Colonic mucosa (tissue), 4 donors: ENCODE measurements around the gene FAM228B. TPM values are rescaled to one million over a fixed set of nuclear protein-coding genes. Genes with fewer than 3 reads are reported as not detected.

Source experiments
- DNase-seq: peaks from one replicate; pipeline ENCODE4 v3.0.0-alpha.2; 2020
- H3K27ac ChIP-seq: fragments of 200-600 bp; one replicate; pipeline ENCODE4 v1.8.0; 2021
- H3K27me3 ChIP-seq: fragments of 200-600 bp; one replicate; pipeline ENCODE4 v1.8.0; 2021
- H3K36me3 ChIP-seq: fragments of 200-600 bp; one replicate; pipeline ENCODE4 v1.8.0; 2021
- H3K4me1 ChIP-seq: fragments of 200-600 bp; one replicate; pipeline ENCODE4 v1.8.0; 2021; ENCODE audit warnings: mild to moderate bottlenecking
- H3K4me3 ChIP-seq: fragments of 200-600 bp; one replicate; pipeline ENCODE4 v1.8.0; 2021
- H3K9ac ChIP-seq, 2 donors: one replicate each; pipeline ENCODE4 v1.7.0; 2013; ENCODE audit warnings: control low read depth in 2 of 2, low read depth in 2 of 2, low read length in 2 of 2
- H3K9me3 ChIP-seq: fragments of 200-600 bp; one replicate; pipeline ENCODE4 v1.8.0; 2021
- CTCF ChIP-seq: fragments of 200-600 bp; IDR thresholded peaks from one replicate; pipeline ENCODE4 v1.8.0; 2022; ENCODE audit warnings: antibody characterized with exemption, mild to moderate bottlenecking
- intact Hi-C: fragments of 100-400 bp; cut with DNase I; formaldehyde crosslinking; loops from one replicate; pipeline ENCODE4 v1.14.1; 2022
- total RNA-seq, 2 donors: library from RNA; stranded (reverse); fragmentation: NEBNext Ultra II Directional in 1 of 2; extraction: Animal tissue kit (Norgen Biotek cat#: 25700) in 1 of 2; gene quantifications; one replicate each; pipeline ENCODE4 v1.2.1, GENCODE V29; 2021
- donor health status: healthy.
- donor health status: DM: no; HTN: no; CAD: no.
- donor health status: DM: no; HTN: no; CAD: no.

The FAM228B gene
- total RNA-seq, 2 donors from 2014 or later = 4.4 to 6.2 TPM

GRCh38 chr2:24206242-24206641 is 83.0 kb downstream of the FAM228B start:
- no peak for DNase-seq
- H3K9me3 ChIP-seq = no peaks in the 10 kb centered on the region
- H3K27me3 ChIP-seq = no peaks in the 10 kb centered on the region
- H3K36me3 ChIP-seq = peaks cover 24% of the 10 kb centered on the region
- H3K27ac ChIP-seq = no peak overlapping the region
- H3K4me1 ChIP-seq = no peaks in the 10 kb centered on the region
- intact Hi-C loops = no loop called here
- no peak overlapping the region for H3K9ac ChIP-seq
- no peak for TF ChIP-seq CTCF
- H3K4me3 ChIP-seq = no peak overlapping the region

- H3K36me3 ChIP-seq = peaks cover 24% of the 10 kb centered on the region
- DNase-seq = no peak
- no peak overlapping the region for H3K27ac ChIP-seq
- H3K4me1 ChIP-seq = no peaks in the 10 kb centered on the region
- H3K4me3 ChIP-seq = no peak overlapping the region
- no peak for TF ChIP-seq CTCF
- H3K9me3 ChIP-seq = no peaks in the 10 kb centered on the region
- no peak overlapping the region for H3K9ac ChIP-seq
- intact Hi-C loops = no loop called here
- H3K27me3 ChIP-seq = no peaks in the 10 kb centered on the region
Observed at GRCh38 chr2:24206714-24207113, 83.4 kb downstream of the FAM228B start.

- TF ChIP-seq CTCF = no peak
- Histone ChIP-seq H3K27ac (no peak overlapping the region), H3K9me3 (no peaks in the 10 kb centered on the region), H3K4me1 (no peaks in the 10 kb centered on the region), H3K4me3 (no peak overlapping the region), H3K9ac (no peak overlapping the region), H3K36me3 (peaks cover 24% of the 10 kb centered on the region), H3K27me3 (no peaks in the 10 kb centered on the region)
- intact Hi-C loops = no loop called here
- no peak for DNase-seq
Observed at GRCh38 chr2:24207359-24207758, 84.1 kb downstream of the FAM228B start.

GRCh38 chr2:24208490-24208889 is 85.2 kb downstream of the FAM228B start:
- no peak for TF ChIP-seq CTCF
- DNase-seq = no peak
- Histone ChIP-seq H3K27me3 (no peaks in the 10 kb centered on the region), H3K36me3 (peaks cover 24% of the 10 kb centered on the region), H3K4me3 (no peak overlapping the region), H3K27ac (no peak overlapping the region), H3K4me1 (no peaks in the 10 kb centered on the region), H3K9me3 (no peaks in the 10 kb centered on the region), H3K9ac (no peak overlapping the region)
- intact Hi-C loops = no loop called here

GRCh38 chr2:24209389-24210105 is 86.3 kb downstream of the FAM228B start:
- no peak overlapping the region for H3K4me3 ChIP-seq
- no peaks in the 10 kb centered on the region for H3K27me3 ChIP-seq
- intact Hi-C loops = no loop called here
- H3K4me1 ChIP-seq = no peaks in the 10 kb centered on the region
- H3K27ac ChIP-seq = no peak overlapping the region
- no peak overlapping the region for H3K9ac ChIP-seq
- no peak for DNase-seq
- peaks cover 24% of the 10 kb centered on the region for H3K36me3 ChIP-seq
- no peak for TF ChIP-seq CTCF
- H3K9me3 ChIP-seq = no peaks in the 10 kb centered on the region
